Upper lobe of right lung (tissue), 1 donor: Measurements from ENCODE around the gene CCDC179. TPM values are rescaled to one million over a fixed set of nuclear protein-coding genes. Genes with fewer than 3 reads are reported as not detected.

Source experiments
- ATAC-seq: fragments of 200-7000 bp; cut with Tn5 transposase; one replicate; pipeline ENCODE4 v1.9.1; 2020; ENCODE audit warnings: mild to moderate bottlenecking, moderate library complexity
- DNase-seq: peaks from one replicate; pipeline ENCODE4 v3.0.0-alpha.2; 2020
- H3K27ac ChIP-seq: fragments of 200-600 bp; one replicate; pipeline ENCODE4 v1.8.0; 2022
- H3K27me3 ChIP-seq: fragments of 200-600 bp; one replicate; pipeline ENCODE4 v1.8.0; 2022; ENCODE audit warnings: mild to moderate bottlenecking
- H3K36me3 ChIP-seq: fragments of 200-600 bp; one replicate; pipeline ENCODE4 v1.8.0; 2022
- H3K4me1 ChIP-seq: fragments of 200-600 bp; one replicate; pipeline ENCODE4 v1.8.0; 2022
- H3K4me3 ChIP-seq: fragments of 200-600 bp; one replicate; pipeline ENCODE4 v1.8.0; 2022; ENCODE audit warnings: mild to moderate bottlenecking
- H3K9me3 ChIP-seq: fragments of 200-600 bp; one replicate; pipeline ENCODE4 v1.8.0; 2022
- intact Hi-C: fragments of 100-400 bp; cut with DNase I; formaldehyde crosslinking; loops from one replicate; pipeline ENCODE4 v1.11.0; 2022
- total RNA-seq: library from RNA; stranded (reverse); fragmentation: NEBNext Ultra II Directional; extraction: Animal tissue kit (Norgen Biotek cat#: 25700); gene quantifications from one replicate; pipeline ENCODE4 v1.2.1, GENCODE V29; 2021
- TF ChIP-seq, protein P1 (sequence below): fragments of 200-600 bp; IDR thresholded peaks from one replicate; pipeline ENCODE4 v1.8.0; 2022; ENCODE audit warnings: antibody characterized with exemption
- donor health status: DM: no; HTN: yes; CAD: no; lungs with severe emphysema.

CCDC179 gene
- total RNA-seq, 1 donor from 2014 or later = not detected

- no peaks in the 10 kb centered on the region for H3K4me1 ChIP-seq
- intact Hi-C loops = no loop called here
- no peaks in the 10 kb centered on the region for H3K9me3 ChIP-seq
- H3K36me3 ChIP-seq = no peaks in the 10 kb centered on the region
- no peak overlapping the region for H3K27ac ChIP-seq
- no peak for DNase-seq
- TF ChIP-seq, protein P1, sequence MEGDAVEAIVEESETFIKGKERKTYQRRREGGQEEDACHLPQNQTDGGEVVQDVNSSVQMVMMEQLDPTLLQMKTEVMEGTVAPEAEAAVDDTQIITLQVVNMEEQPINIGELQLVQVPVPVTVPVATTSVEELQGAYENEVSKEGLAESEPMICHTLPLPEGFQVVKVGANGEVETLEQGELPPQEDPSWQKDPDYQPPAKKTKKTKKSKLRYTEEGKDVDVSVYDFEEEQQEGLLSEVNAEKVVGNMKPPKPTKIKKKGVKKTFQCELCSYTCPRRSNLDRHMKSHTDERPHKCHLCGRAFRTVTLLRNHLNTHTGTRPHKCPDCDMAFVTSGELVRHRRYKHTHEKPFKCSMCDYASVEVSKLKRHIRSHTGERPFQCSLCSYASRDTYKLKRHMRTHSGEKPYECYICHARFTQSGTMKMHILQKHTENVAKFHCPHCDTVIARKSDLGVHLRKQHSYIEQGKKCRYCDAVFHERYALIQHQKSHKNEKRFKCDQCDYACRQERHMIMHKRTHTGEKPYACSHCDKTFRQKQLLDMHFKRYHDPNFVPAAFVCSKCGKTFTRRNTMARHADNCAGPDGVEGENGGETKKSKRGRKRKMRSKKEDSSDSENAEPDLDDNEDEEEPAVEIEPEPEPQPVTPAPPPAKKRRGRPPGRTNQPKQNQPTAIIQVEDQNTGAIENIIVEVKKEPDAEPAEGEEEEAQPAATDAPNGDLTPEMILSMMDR = no peak
- no peak overlapping the region for H3K4me3 ChIP-seq
- no peak for ATAC-seq
- H3K27me3 ChIP-seq = no peaks in the 10 kb centered on the region
Measured at GRCh38 chr11:22798901-22799300, 61.4 kb downstream of the CCDC179 start.

GRCh38 chr11:22797047-22797446 is 63.2 kb downstream of the CCDC179 start:
- intact Hi-C loops = no loop called here
- DNase-seq = no peak
- no peak for ATAC-seq

More at GRCh38 chr11:22797047-22797446, 63.2 kb downstream of the CCDC179 start:
- H3K36me3 ChIP-seq = no peaks in the 10 kb centered on the region
- no peak overlapping the region for H3K4me3 ChIP-seq
- H3K27me3 ChIP-seq = no peaks in the 10 kb centered on the region
- H3K27ac ChIP-seq = no peak overlapping the region
- H3K9me3 ChIP-seq = no peaks in the 10 kb centered on the region
- TF ChIP-seq, protein P1 = no peak
- no peaks in the 10 kb centered on the region for H3K4me1 ChIP-seq

Other genes starting within 250 kb of the CCDC179 start
- 7.3 TPM for gene FANCF, start 234.7 kb downstream of the CCDC179 start, total RNA-seq
- 1.7 TPM for gene GAS2, start 193.9 kb downstream of the CCDC179 start, total RNA-seq
- gene SVIP, start 30.7 kb downstream of the CCDC179 start, total RNA-seq = 35.6 TPM